Measurements from ENCODE around the gene STRIP1.

DNA sequence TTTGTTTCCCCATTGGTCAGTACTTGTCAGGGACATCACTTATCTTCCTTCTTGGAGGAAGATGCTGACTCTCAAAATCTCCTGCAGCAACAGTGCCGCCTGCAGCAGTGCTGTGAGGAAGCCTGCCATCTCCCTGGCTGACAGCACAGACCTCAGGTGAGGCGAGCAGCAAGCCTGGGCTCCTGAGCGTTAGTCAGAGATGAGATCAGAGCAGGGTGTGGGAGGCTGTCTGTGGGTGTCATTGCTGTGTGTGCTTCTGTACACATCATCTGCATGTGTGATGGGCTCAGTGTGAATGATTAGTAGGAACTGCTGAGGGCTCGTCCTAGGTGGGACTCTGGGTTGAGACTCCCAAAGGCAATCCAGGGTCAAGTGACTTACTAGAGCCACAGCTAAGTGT, 6.1 kb downstream of the STRIP1 start:
- TF ChIP-seq YY1 (IDR thresholded peaks at IDR 0.05; ENCODE audit: insufficient read depth, insufficient read length) (no peak), ZNF274 (IDR thresholded peaks at IDR 0.05; ENCODE audit: low read depth, low read length) (no peak)
